RWPE2 (cell line): ENCODE data around the gene MYO1E.

Experiments
- ATAC-seq: fragments of 200-7000 bp; cut with Tn5 transposase; 3 replicates; pipeline ENCODE4 v1.9.1; 2021; ENCODE audit warnings: low read depth
- DNase-seq: peaks from one replicate; pipeline ENCODE4 v3.0.0-alpha.2; 2020; ENCODE audit warnings: low spot score
- H3K27ac ChIP-seq: fragments of 450-650 bp; 2 replicates; pipeline ENCODE4 v1.5.1; 2017; ENCODE audit warnings: mild to moderate bottlenecking; ENCODE audit not compliant: poor library complexity, severe bottlenecking
- H3K27me3 ChIP-seq: fragments of 250-450 bp; sonication (Bioruptor Pico); 2 replicates; pipeline ENCODE4 v1.5.1; 2021; ENCODE audit warnings: mild to moderate bottlenecking, moderate library complexity; ENCODE audit not compliant: insufficient read depth, poor library complexity, severe bottlenecking
- H3K36me3 ChIP-seq: fragments of 250-450 bp; sonication (Bioruptor Pico); 2 replicates; pipeline ENCODE4 v1.5.1; 2020; ENCODE audit warnings: low read depth, mild to moderate bottlenecking, moderate library complexity
- H3K4me1 ChIP-seq: fragments of 250-450 bp; sonication (Bioruptor Pico); 2 replicates; pipeline ENCODE4 v1.5.1; 2021; ENCODE audit warnings: mild to moderate bottlenecking, moderate library complexity; ENCODE audit not compliant: insufficient read depth, poor library complexity, severe bottlenecking
- H3K4me3 ChIP-seq: fragments of 250-450 bp; sonication (Bioruptor Pico); 2 replicates; pipeline ENCODE4 v1.5.1; 2021; ENCODE audit warnings: mild to moderate bottlenecking, moderate library complexity; ENCODE audit not compliant: severe bottlenecking
- H3K9me3 ChIP-seq: fragments of 250-450 bp; sonication (Bioruptor Pico); 2 replicates; pipeline ENCODE4 v1.5.1; 2021; ENCODE audit warnings: mild to moderate bottlenecking, moderate library complexity; ENCODE audit not compliant: severe bottlenecking
- TF ChIP-seq, protein P1 (sequence below): fragments of 450-650 bp; IDR thresholded peaks from one replicate; pipeline ENCODE4 v1.5.1; 2017; ENCODE audit warnings: mild to moderate bottlenecking, moderate library complexity; ENCODE audit not compliant: poor library complexity, severe bottlenecking

MYO1E gene

DNA sequence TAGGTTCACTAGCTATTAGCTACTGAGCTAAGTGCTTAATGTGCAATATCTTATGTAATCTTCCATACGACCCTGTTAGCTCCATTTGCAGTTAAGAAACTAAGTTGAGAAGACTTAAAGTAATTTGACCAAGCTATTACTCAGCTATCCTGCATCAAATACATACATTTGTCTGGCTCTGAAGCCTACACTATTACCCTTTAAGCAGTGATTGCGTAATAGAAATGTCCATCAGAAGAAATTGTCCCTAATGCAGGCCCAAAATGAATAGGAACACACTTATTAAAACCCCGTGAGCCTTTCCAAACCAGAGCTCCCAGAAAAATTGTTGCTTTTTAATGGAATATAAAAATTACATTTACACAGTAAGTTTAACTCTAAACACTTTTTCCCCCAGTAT is 5.3 kb upstream of the MYO1E start:
- no peaks in the 10 kb centered on the region for H3K27me3 ChIP-seq
- TF ChIP-seq, protein P1, sequence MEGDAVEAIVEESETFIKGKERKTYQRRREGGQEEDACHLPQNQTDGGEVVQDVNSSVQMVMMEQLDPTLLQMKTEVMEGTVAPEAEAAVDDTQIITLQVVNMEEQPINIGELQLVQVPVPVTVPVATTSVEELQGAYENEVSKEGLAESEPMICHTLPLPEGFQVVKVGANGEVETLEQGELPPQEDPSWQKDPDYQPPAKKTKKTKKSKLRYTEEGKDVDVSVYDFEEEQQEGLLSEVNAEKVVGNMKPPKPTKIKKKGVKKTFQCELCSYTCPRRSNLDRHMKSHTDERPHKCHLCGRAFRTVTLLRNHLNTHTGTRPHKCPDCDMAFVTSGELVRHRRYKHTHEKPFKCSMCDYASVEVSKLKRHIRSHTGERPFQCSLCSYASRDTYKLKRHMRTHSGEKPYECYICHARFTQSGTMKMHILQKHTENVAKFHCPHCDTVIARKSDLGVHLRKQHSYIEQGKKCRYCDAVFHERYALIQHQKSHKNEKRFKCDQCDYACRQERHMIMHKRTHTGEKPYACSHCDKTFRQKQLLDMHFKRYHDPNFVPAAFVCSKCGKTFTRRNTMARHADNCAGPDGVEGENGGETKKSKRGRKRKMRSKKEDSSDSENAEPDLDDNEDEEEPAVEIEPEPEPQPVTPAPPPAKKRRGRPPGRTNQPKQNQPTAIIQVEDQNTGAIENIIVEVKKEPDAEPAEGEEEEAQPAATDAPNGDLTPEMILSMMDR: no peak
- no peak overlapping the region for H3K4me3 ChIP-seq
- ATAC-seq: no peak
- DNase-seq: no peak
- H3K4me1 ChIP-seq: peaks cover 6% of the 10 kb centered on the region
- no peaks in the 10 kb centered on the region for H3K36me3 ChIP-seq
- no peaks in the 10 kb centered on the region for H3K9me3 ChIP-seq
- no peak overlapping the region for H3K27ac ChIP-seq

DNA sequence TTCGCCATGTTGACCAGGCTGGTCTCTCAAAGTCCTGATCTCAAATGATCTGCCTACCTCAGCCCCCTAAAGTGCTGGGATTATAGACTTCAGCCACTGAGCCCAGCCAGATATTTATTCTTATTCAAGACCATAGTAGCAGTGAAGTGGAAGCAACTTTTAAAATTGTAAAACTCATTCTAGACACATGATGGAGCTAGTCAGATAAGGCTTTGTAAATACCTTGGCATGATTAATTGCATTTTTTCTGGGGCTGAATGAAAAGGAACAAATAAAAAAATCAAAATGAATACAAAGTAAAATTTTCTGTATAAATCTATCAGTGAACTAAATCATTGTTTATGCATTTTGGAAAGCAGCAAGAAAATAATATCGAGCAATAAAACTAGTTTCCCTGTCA is 4.1 kb upstream of the MYO1E start:
- no peaks in the 10 kb centered on the region for H3K9me3 ChIP-seq
- TF ChIP-seq, protein P1: peak; percentile 70
- ATAC-seq (no peak), DNase-seq (no peak)
- H3K36me3 ChIP-seq: no peaks in the 10 kb centered on the region
- H3K27me3 ChIP-seq: no peaks in the 10 kb centered on the region
- H3K4me1 ChIP-seq: peaks cover 6% of the 10 kb centered on the region
- no peak overlapping the region for H3K4me3 ChIP-seq
- no peak overlapping the region for H3K27ac ChIP-seq

DNA sequence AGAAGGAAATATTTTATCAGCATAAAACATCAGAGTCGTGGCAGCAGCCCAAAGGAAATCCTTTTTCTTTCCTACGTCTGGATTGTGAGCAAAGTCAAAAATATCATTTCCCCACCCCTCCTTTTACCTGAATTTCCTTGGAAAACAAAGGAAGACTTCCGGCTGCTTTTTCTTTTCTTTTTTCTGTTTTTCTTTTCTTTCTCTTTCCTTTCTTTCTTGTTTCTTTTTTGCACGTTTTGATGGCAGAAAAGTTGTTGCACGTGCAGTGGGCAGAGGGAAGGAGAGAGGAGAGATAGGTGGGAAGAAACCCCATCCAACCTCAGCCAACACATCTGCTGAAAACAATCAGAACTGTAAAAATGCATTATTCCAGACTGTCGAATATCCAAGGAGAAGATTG is 544 bp upstream of the MYO1E start:
- Histone ChIP-seq H3K27me3 (no peaks in the 10 kb centered on the region), H3K27ac (peak overlapping the region; percentile 96), H3K4me3 (peak overlapping the region; percentile 74), H3K4me1 (peaks cover 25% of the 10 kb centered on the region), H3K36me3 (peaks cover 13% of the 10 kb centered on the region; the same call in 1 of the 2 replicates), H3K9me3 (no peaks in the 10 kb centered on the region)
- TF ChIP-seq, protein P1: no peak
- ATAC-seq (no peak), DNase-seq (no peak)

DNA sequence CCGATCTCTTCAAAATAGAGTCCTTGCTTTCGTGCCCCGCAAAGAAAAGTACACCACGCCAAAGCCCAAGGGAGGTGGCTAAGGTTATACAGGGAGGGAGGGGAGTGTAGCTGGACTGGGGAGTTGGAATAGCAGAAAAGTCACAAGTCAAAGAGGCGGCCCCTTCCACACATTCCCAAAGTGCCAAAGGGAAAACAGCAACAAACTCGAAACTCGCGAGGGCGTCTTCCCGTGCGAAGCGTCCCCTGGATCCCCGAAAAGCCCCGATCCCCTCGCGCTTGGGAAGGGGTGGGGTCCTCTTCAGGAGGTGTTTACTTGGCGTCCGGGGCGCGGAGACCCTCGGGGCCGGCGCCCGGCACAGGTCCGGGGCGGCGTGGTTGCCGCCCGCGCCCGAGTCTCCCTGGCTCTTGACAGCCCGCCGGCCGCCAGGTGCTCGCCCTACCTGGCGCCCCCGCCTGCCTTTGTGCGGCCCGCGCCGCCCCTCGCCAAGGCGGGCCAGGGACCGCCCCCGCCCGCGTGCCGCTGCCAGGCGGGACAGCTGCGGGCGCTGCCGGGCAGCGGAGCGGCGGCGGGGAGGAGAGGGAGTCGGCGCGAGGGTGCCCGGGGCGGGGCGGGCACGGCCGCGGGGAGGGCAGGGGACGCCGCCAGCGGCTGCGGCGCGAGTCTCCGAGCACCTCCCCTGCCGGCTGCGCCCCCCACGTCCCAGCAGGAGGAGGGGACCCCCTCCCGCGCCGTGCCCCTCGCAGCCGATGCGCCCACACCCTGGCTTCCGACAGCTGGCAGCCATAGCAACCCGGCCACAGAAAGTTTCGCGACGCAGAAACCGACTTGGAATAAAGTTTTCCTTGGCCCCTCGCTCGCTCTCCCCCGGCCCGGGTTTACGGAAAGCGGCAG is 966 bp downstream of the MYO1E start:
- Histone ChIP-seq H3K9me3 (no peaks in the 10 kb centered on the region), H3K4me1 (peaks cover 39% of the 10 kb centered on the region), H3K4me3 (peak overlapping the region; percentile 74), H3K36me3 (peaks cover 13% of the 10 kb centered on the region; the same call in 1 of the 2 replicates), H3K27me3 (no peaks in the 10 kb centered on the region), H3K27ac (peak overlapping the region; percentile 96)
- ATAC-seq (peak; percentile 14), DNase-seq (peak; percentile 74)
- TF ChIP-seq, protein P1: peak; percentile 21

DNA sequence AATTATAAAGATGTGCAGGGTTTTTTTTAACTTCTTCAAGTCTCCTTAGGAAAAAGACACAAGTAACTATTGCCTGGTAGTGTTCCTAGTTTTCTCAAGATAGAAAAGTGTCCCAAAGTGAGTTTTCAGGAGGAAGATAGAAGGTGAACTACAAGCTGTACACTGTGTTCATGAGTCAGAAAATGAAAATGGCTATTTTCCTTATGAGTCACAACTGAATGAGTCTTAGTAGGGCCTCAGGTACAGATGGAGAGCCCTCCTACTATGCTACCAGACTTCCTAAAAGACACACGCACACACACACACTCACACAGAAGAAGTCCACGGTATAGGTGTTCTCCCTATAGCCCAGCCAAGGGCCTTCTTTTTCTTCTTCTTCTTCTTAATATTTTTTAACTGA is 3.1 kb downstream of the MYO1E start:
- ATAC-seq: peak; percentile 6; the same call in 2 of the 3 replicates
- peak overlapping the region; percentile 96 for H3K27ac ChIP-seq

More for the DNA sequence above, 3.1 kb downstream of the MYO1E start:
- H3K27me3 ChIP-seq: no peaks in the 10 kb centered on the region
- H3K4me3 ChIP-seq: no peak overlapping the region
- TF ChIP-seq, protein P1: no peak
- H3K36me3 ChIP-seq: peaks cover 22% of the 10 kb centered on the region
- H3K9me3 ChIP-seq: no peaks in the 10 kb centered on the region
- H3K4me1 ChIP-seq: peaks cover 58% of the 10 kb centered on the region
- DNase-seq: no peak
